HCT116 (cell line): ENCODE measurements around the gene DPP6. TPM values are rescaled to one million over a fixed set of nuclear protein-coding genes. Genes with fewer than 3 reads are reported as not detected.
"Not testable (repeated sequence)": the region's sequence is repeated elsewhere in the genome, so short reads cannot be mapped to it uniquely, and the experiment has no call there.

Experiments
- ATAC-seq: fragments of 200-7000 bp; cut with Tn5 transposase; 2 replicates; pipeline ENCODE4 v1.9.1; 2020; ENCODE audit warnings: mild to moderate bottlenecking, moderate library complexity
- BruUV-seq: library from RNA; stranded (reverse); fragments of 400-500 nt; replicated peaks from 2 replicates; lab custom pipeline; 2021; lab: Mats Ljungman, UMichigan
- CTCF ChIA-PET: fragments of 300-600 bp; sonication (Branson Sonifier 250); formaldehyde crosslinking; loops from one replicate; lab custom pipeline; 2021; ENCODE audit warnings: antibody characterized with exemption; lab: Charles Lee
- POLR2A ChIA-PET: fragments of 300-600, 350-600 bp; sonication (Branson Sonifier 250); formaldehyde crosslinking; loops from one replicate; lab custom pipeline; 2021; ENCODE audit warnings: antibody characterized with exemption; lab: Charles Lee
- RAD21 ChIA-PET, 2 experiments: fragments of 300-600 bp; sonication (Branson Sonifier 250); formaldehyde crosslinking; loops; one replicate each; lab custom pipeline; 2023; ENCODE audit warnings: low total read pairs in 2 of 2; ENCODE audit not compliant: uncharacterized antibody in 2 of 2, unreplicated experiment in 2 of 2, low non-redundant PET in 1 of 2; lab: Charles Lee
- DNase-seq: peaks from one replicate; pipeline ENCODE4 v3.0.0-alpha.2; 2010; ENCODE audit warnings: low read depth, low spot score
- H2AFZ ChIP-seq: fragments of 200-600 bp; shearing (Covaris generic), sonication (generic); 2 replicates; pipeline ENCODE4 v1.6.1; 2017; ENCODE audit warnings: low read depth, mixed run types, mixed read lengths, antibody characterized with exemption, low read length; ENCODE audit not compliant: poor library complexity, severe bottlenecking
- H3K27ac ChIP-seq: 2 replicates; pipeline ENCODE4 v1.5.1; 2012; ENCODE audit warnings: low read depth, low read length
- H3K27me3 ChIP-seq: fragments of 200-600 bp; sonication (generic); 2 replicates; pipeline ENCODE4 v1.6.1; 2016; ENCODE audit warnings: mixed run types, low read length, mixed read lengths; ENCODE audit not compliant: insufficient read depth
- H3K36me3 ChIP-seq, 2 experiments: fragments of 200-500 bp in 1 of 2; fragments of 200-600 bp in 1 of 2; sonication (Bioruptor generic) in 1 of 2; sonication (generic) in 1 of 2; 2 replicates each; pipeline versions ENCODE4 v1.5.1 to v1.6.1; 2014 to 2016; ENCODE audit warnings: low read length in 2 of 2, inconsistent platforms in 1 of 2, mixed read lengths in 1 of 2, mixed run types in 1 of 2; ENCODE audit not compliant: insufficient read depth in 2 of 2, control insufficient read depth in 1 of 2
- H3K4me1 ChIP-seq, 2 experiments: fragments of 200-600 bp in 1 of 2; sonication (generic) in 1 of 2; 2 replicates each; pipeline versions ENCODE4 v1.5.1 to v1.6.1; 2012 to 2017; ENCODE audit warnings: low read length in 2 of 2, inconsistent platforms in 1 of 2, mild to moderate bottlenecking in 1 of 2, mixed read lengths in 1 of 2, mixed run types in 1 of 2, moderate library complexity in 1 of 2; ENCODE audit not compliant: insufficient read depth in 2 of 2, control insufficient read depth in 1 of 2
- H3K4me2 ChIP-seq: fragments of 200-600 bp; sonication (generic); 2 replicates; pipeline ENCODE4 v1.6.1; 2017; ENCODE audit warnings: mixed run types, low read length, mixed read lengths
- H3K4me3 ChIP-seq, 2 experiments: fragments of 200-600 bp in 1 of 2; sonication (generic) in 1 of 2; replicated peaks in 1 of 2; 2 replicates each; pipeline ENCODE4 v1.5.1; 2011 to 2016; ENCODE audit warnings: low read length in 2 of 2, control low read depth in 1 of 2, low read depth in 1 of 2, mild to moderate bottlenecking in 1 of 2, mixed read lengths in 1 of 2, mixed run types in 1 of 2
- H3K79me2 ChIP-seq: fragments of 200-600 bp; sonication (generic); 2 replicates; pipeline ENCODE4 v1.6.1; 2017; ENCODE audit warnings: mild to moderate bottlenecking, mixed run types, low read length, moderate library complexity, mixed read lengths; ENCODE audit not compliant: insufficient read depth
- H3K9ac ChIP-seq: fragments of 200-600 bp; sonication (generic); 2 replicates; pipeline ENCODE4 v1.6.1; 2016; ENCODE audit warnings: low read length, mixed read lengths
- H3K9me2 ChIP-seq: fragments of 200-600 bp; sonication (generic), shearing (Covaris generic); 2 replicates; pipeline ENCODE4 v1.6.1; 2017; ENCODE audit warnings: mixed run types, mild to moderate bottlenecking, moderate library complexity; ENCODE audit not compliant: insufficient read depth
- H3K9me3 ChIP-seq, 2 experiments: fragments of 200-500 bp in 1 of 2; fragments of 200-600 bp in 1 of 2; sonication (Bioruptor generic) in 1 of 2; sonication (generic) in 1 of 2; 2 replicates each; pipeline ENCODE4 v1.6.1; 2014 to 2017; ENCODE audit warnings: low read length in 2 of 2, mixed read lengths in 2 of 2, inconsistent platforms in 1 of 2, low read depth in 1 of 2, mild to moderate bottlenecking in 1 of 2, mixed run types in 1 of 2, moderate library complexity in 1 of 2; ENCODE audit not compliant: control insufficient read depth in 1 of 2, insufficient read depth in 1 of 2
- H4K20me1 ChIP-seq: fragments of 200-600 bp; sonication (generic), shearing (Covaris generic); 2 replicates; pipeline ENCODE4 v1.6.1; 2017; ENCODE audit warnings: mixed run types, mild to moderate bottlenecking, moderate library complexity; ENCODE audit not compliant: insufficient read depth
- MAX ChIP-seq: IDR thresholded peaks from 2 replicates; pipeline ENCODE4 v1.6.1; 2012
- SIN3A ChIP-seq: IDR thresholded peaks from 2 replicates; pipeline ENCODE4 v1.6.1; 2012; ENCODE audit warnings: low read depth
- SP1 ChIP-seq: IDR thresholded peaks from 2 replicates; pipeline ENCODE4 v1.6.1; 2012; ENCODE audit warnings: low read depth
- SRF ChIP-seq: IDR thresholded peaks from 2 replicates; pipeline ENCODE4 v1.6.1; 2012; ENCODE audit warnings: low read depth
- TCF7L2 ChIP-seq: IDR thresholded peaks from 2 replicates; pipeline ENCODE4 v1.7.0; 2011; ENCODE audit warnings: borderline replicate concordance, inconsistent platforms; ENCODE audit not compliant: insufficient read depth, insufficient read length; ENCODE audit errors: extremely low read depth
- intact Hi-C: fragments of 100-400 bp; cut with micrococcal nuclease; formaldehyde crosslinking; loops from 2 replicates; pipeline ENCODE4 v1.10.0; 2022
- total RNA-seq: library from RNA; stranded (reverse); gene quantifications from one replicate; pipeline ENCODE4 v1.2.1, GENCODE V29; 2021; ENCODE audit not compliant: unreplicated experiment

The DPP6 gene
- total RNA-seq, 1 experiment from 2014 or later: not detected

DNA sequence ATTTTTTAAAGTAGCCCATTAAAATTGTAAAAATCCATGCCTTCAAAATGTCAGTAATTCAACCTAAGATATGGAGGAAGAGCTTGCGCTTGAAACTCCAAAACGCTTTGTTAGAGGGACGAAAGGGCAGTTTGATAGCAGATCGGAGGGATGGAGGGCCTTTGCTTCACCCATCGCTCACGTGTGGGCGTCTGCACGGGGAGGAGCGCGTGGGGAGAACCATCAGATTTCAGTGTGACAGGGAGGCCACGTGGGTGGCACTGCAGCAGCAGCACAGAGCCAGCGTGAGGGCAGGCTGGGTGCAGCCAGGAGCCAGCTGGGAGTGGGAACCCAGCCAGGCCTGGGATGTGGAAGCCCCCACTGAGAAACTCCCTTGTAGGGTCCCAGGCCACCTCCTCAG lies 625.3 kb downstream of the DPP6 start:
- Histone ChIP-seq H3K79me2 (no peaks in the 10 kb centered on the region), H2AFZ (no peak overlapping the region), H3K27ac (no peak overlapping the region), H4K20me1 (no peaks in the 10 kb centered on the region), H3K9me3 (no peaks in the 10 kb centered on the region; a peak in 1 of 4 replicates), H3K9ac (no peak overlapping the region), H3K4me3 (no peak overlapping the region), H3K9me2 (no peaks in the 10 kb centered on the region), H3K4me1 (no peaks in the 10 kb centered on the region), H3K27me3 (no peaks in the 10 kb centered on the region), H3K36me3 (no peaks in the 10 kb centered on the region), H3K4me2 (no peak overlapping the region)
- TF ChIP-seq SRF: no peak
- no peak for TF ChIP-seq SIN3A
- TF ChIP-seq MAX: no peak
- no peak for TF ChIP-seq SP1
- no peak for TF ChIP-seq TCF7L2
- intact Hi-C loops: no loop called here
- BruUV-seq: no TSS peak
- POLR2A ChIA-PET: no interaction called here
- DNase-seq (no peak), ATAC-seq (no peak)
- CTCF ChIA-PET: no interaction called here
- RAD21 ChIA-PET: no interaction called here

GRCh38 chr7:154678001-154678550 lies 625.9 kb downstream of the DPP6 start:
- H3K4me3 ChIP-seq, POLR2A ChIA-PET, H3K36me3 ChIP-seq, H4K20me1 ChIP-seq, H3K4me1 ChIP-seq, H3K27me3 ChIP-seq, H3K4me2 ChIP-seq, DNase-seq, H3K9ac ChIP-seq, H2AFZ ChIP-seq, H3K9me3 ChIP-seq, H3K27ac ChIP-seq, RAD21 ChIA-PET, H3K79me2 ChIP-seq, ATAC-seq, intact Hi-C loops, BruUV-seq, H3K9me2 ChIP-seq, CTCF ChIA-PET: not testable (repeated sequence)
